A549 (cell line): ENCODE measurements around the gene TSPO2. TPM values are rescaled to one million over a fixed set of nuclear protein-coding genes. Genes with fewer than 3 reads are reported as not detected.

Source experiments
- ATAC-seq, 2 experiments: fragments of 200-7000 bp in 1 of 2; fragments of >200 bp in 1 of 2; cut with Nextera tagmentation in 1 of 2; cut with Tn5 transposase in 1 of 2; 3 replicates each; pipeline versions ENCODE4 v1.8.0 to v1.9.1; 2018 to 2020; ENCODE audit warnings: mild to moderate bottlenecking in 1 of 2, moderate library complexity in 1 of 2
- CTCF ChIA-PET: fragments of 300-600 bp; sonication (Branson Sonifier 250); formaldehyde crosslinking; extraction: SDS; loops from one replicate; lab custom pipeline; 2021; ENCODE audit warnings: antibody characterized with exemption, inconsistent platforms; lab: Yijun Ruan, JAX
- POLR2A ChIA-PET: fragments of 350-600 bp; formaldehyde crosslinking; extraction: SDS; loops from one replicate; lab custom pipeline; 2021; ENCODE audit warnings: antibody characterized with exemption, inconsistent platforms; lab: Yijun Ruan, JAX
- DNase-seq, 2 experiments: peaks; one replicate each; pipeline versions ENCODE4 v3.0.0 to v3.0.0-alpha.2; 2011 to 2016; ENCODE audit warnings: low read depth in 1 of 2, low spot score in 1 of 2
- FAIRE-seq: peaks from 2 replicates; lab custom pipeline; 2011; peaks lifted over from hg19 to GRCh38; lab: Jason Lieb, UNC
- H3K27ac ChIP-seq, 2 experiments: fragments of >200 bp; sonication (Bioruptor Twin); formaldehyde crosslinking; 3 replicates each; pipeline ENCODE4 v1.5.1; 2016 to 2017
- H3K4me1 ChIP-seq: fragments of >200 bp; sonication (Bioruptor Twin); formaldehyde crosslinking; 3 replicates; pipeline ENCODE4 v1.6.1; 2016
- H3K4me2 ChIP-seq: fragments of >200 bp; sonication (Bioruptor Twin); formaldehyde crosslinking; 3 replicates; pipeline ENCODE4 v1.6.1; 2016
- H3K4me3 ChIP-seq: fragments of >200 bp; sonication (Bioruptor Twin); formaldehyde crosslinking; 3 replicates; pipeline ENCODE4 v1.5.1; 2016
- H3K9me3 ChIP-seq: fragments of >200 bp; sonication (Bioruptor Twin); formaldehyde crosslinking; 3 replicates; pipeline ENCODE4 v1.6.1; 2016
- CBX2 ChIP-seq: fragments of 200-600 bp; sonication (generic); IDR thresholded peaks from 2 replicates; pipeline ENCODE4 v1.6.1; 2016; ENCODE audit warnings: low read depth, mild to moderate bottlenecking, borderline replicate concordance
- CEBPB ChIP-seq, 2 experiments: fragments of >200 bp in 1 of 2; sonication (Bioruptor Twin) in 1 of 2; formaldehyde crosslinking in 1 of 2; IDR thresholded peaks; 2 replicates each; pipeline ENCODE4 v1.6.1; 2012 to 2016
- E2F6 ChIP-seq: IDR thresholded peaks from 2 replicates; pipeline ENCODE4 v1.6.1; 2012; ENCODE audit warnings: low read depth, borderline replicate concordance
- EHF ChIP-seq: fragments of 250-450 bp; sonication (Bioruptor Pico); IDR thresholded peaks from 2 replicates; pipeline ENCODE4 v1.5.0; 2020; ENCODE audit warnings: mild to moderate bottlenecking
- ESRRA ChIP-seq: fragments of 150-350 bp; IDR thresholded peaks from 2 replicates; pipeline ENCODE4 v1.6.1; 2014; ENCODE audit warnings: mild to moderate bottlenecking, low read length, borderline replicate concordance
- GATA3 ChIP-seq: IDR thresholded peaks from 2 replicates; pipeline ENCODE4 v1.6.1; 2012; ENCODE audit warnings: borderline replicate concordance
- HES2 ChIP-seq: fragments of >200 bp; sonication (Bioruptor Twin); formaldehyde crosslinking; IDR thresholded peaks from 2 replicates; pipeline ENCODE4 v1.6.1; 2016
- HEYL ChIP-seq: fragments of 250-450 bp; sonication (Bioruptor Pico); IDR thresholded peaks from 2 replicates; pipeline ENCODE4 v1.8.0; 2021; ENCODE audit warnings: mild to moderate bottlenecking, moderate library complexity
- HOXA7 ChIP-seq: fragments of 250-450 bp; sonication (Bioruptor Pico); IDR thresholded peaks from 2 replicates; pipeline ENCODE4 v1.5.0; 2020; ENCODE audit warnings: mild to moderate bottlenecking, moderate library complexity
- HOXB13 ChIP-seq: fragments of 250-450 bp; sonication (Bioruptor Pico); IDR thresholded peaks from 2 replicates; pipeline ENCODE4 v1.5.0; 2020; ENCODE audit warnings: low read depth, mild to moderate bottlenecking, moderate library complexity
- HOXB5 ChIP-seq: fragments of 250-450 bp; sonication (Bioruptor Pico); IDR thresholded peaks from 2 replicates; pipeline ENCODE4 v1.5.0; 2020; ENCODE audit warnings: mild to moderate bottlenecking, moderate library complexity
- JUN ChIP-seq, 2 experiments: fragments of >200 bp; sonication (Bioruptor Twin); formaldehyde crosslinking; IDR thresholded peaks; 2 replicates in 1 of 2; 3 replicates in 1 of 2; pipeline ENCODE4 v1.6.1; 2016 to 2017
- JUNB ChIP-seq: fragments of >200 bp; sonication (Bioruptor Twin); formaldehyde crosslinking; IDR thresholded peaks from 2 replicates; pipeline ENCODE4 v1.6.1; 2016
- KDM5A ChIP-seq: fragments of 200-600 bp; sonication (generic); IDR thresholded peaks from 2 replicates; pipeline ENCODE4 v1.6.1; 2016; ENCODE audit warnings: antibody characterized with exemption, mild to moderate bottlenecking
- MAFK ChIP-seq: fragments of 450-650 bp; IDR thresholded peaks from 2 replicates; pipeline ENCODE4 v1.6.1; 2014; ENCODE audit not compliant: partially characterized antibody
- MAX ChIP-seq: IDR thresholded peaks from 2 replicates; pipeline ENCODE4 v1.6.1; 2012
- NPAS2 ChIP-seq: fragments of 250-450 bp; sonication (Bioruptor Pico); IDR thresholded peaks from 2 replicates; pipeline ENCODE4 v1.8.0; 2022; ENCODE audit warnings: mild to moderate bottlenecking, moderate library complexity, borderline replicate concordance
- PHF8 ChIP-seq: fragments of 200-600 bp; sonication (generic); IDR thresholded peaks from 2 replicates; pipeline ENCODE4 v1.6.1; 2016; ENCODE audit warnings: low read depth, mild to moderate bottlenecking, antibody characterized with exemption, moderate library complexity, borderline replicate concordance
- POLR2A ChIP-seq: IDR thresholded peaks from 2 replicates; pipeline ENCODE4 v1.6.1; 2012; ENCODE audit warnings: mild to moderate bottlenecking, low read length
- RARB ChIP-seq: fragments of 250-450 bp; sonication (Bioruptor Pico); IDR thresholded peaks from 2 replicates; pipeline ENCODE4 v1.8.0; 2021; ENCODE audit warnings: mild to moderate bottlenecking, moderate library complexity
- RFX5 ChIP-seq: fragments of 450-650 bp; IDR thresholded peaks from 2 replicates; pipeline ENCODE4 v1.7.1; 2014; ENCODE audit warnings: antibody characterized with exemption, mild to moderate bottlenecking, moderate library complexity
- SMC3 ChIP-seq: fragments of >200 bp; sonication (Bioruptor Twin); formaldehyde crosslinking; IDR thresholded peaks from 3 replicates; pipeline ENCODE4 v1.6.1; 2018; ENCODE audit warnings: inconsistent platforms
- USF2 ChIP-seq: fragments of 450-650 bp; IDR thresholded peaks from 2 replicates; pipeline ENCODE4 v1.6.1; 2014; ENCODE audit warnings: antibody characterized with exemption
- ZNF302 ChIP-seq: fragments of 250-450 bp; sonication (Bioruptor Pico); IDR thresholded peaks from 2 replicates; pipeline ENCODE4 v1.9.0; 2021; ENCODE audit warnings: inconsistent platforms, mild to moderate bottlenecking, moderate library complexity
- whole genome bisulfite sequencing: methylation state at CpG from one replicate; pipeline ENCODE4 v1.1.6; 2017; ENCODE audit errors: missing lambda C conversion rate; 5-methylcytosine and 5-hydroxymethylcytosine counted together
- polyA plus RNA-seq, 4 experiments: library from polyadenylated mRNA; depleted of rRNA in 3 of 4; stranded (reverse); fragments of >200 nt; fragmentation: RNase III in 1 of 4; extraction: RNeasy Plus Mini Kit Qiagen cat#74134 plus additional on column Dnase treatment in 1 of 4; gene quantifications; 2 replicates in 3 of 4; 3 replicates in 1 of 4; pipeline ENCODE4 v1.2.3, GENCODE V29; 2011 to 2017

TSPO2 gene
- polyA plus RNA-seq, 2 of the 4 experiments (the other 2 are of a cell fraction): not detected

- peak overlapping the region; percentile 92 to 99 for H3K27ac ChIP-seq
- POLR2A ChIA-PET: no interaction called here
- CTCF ChIA-PET: no interaction called here
- peaks cover 21% of the 10 kb centered on the region; the same call in 2 of the 3 replicates for H3K4me1 ChIP-seq
- FAIRE-seq (no peak), DNase-seq (peak in 1 of 2 experiments; percentile 63), ATAC-seq (no peak)
- TF ChIP-seq POLR2A: peak; percentile 69
- peak; percentile 20; the same call in 1 of the 2 replicates for TF ChIP-seq E2F6
- TF ChIP-seq RFX5: no peak
- peak overlapping the region; percentile 82 for H3K4me3 ChIP-seq
- WGBS: under 1% methylated on average over 13 of the region's 16 CpGs
- H3K4me2 ChIP-seq: peak overlapping the region; percentile 88
- no peaks in the 10 kb centered on the region for H3K9me3 ChIP-seq
Observed at GRCh38 chr6:41071501-41071922, 29.2 kb downstream of the TSPO2 start.

- 2% methylated on average over 22 of the region's 63 CpGs for WGBS
- Histone ChIP-seq H3K9me3 (no peaks in the 10 kb centered on the region), H3K4me2 (peak within 1 kb of the TSS; percentile 93), H3K27ac (peak within 1 kb of the TSS; percentile 98 to 99)
- peak; percentile 90 to 98 for DNase-seq
- CTCF ChIA-PET: interaction anchor here (1.2 kb wide), 1 partner anchor 33 kb away, joined by 3 read pairs; no protein-coding TSS in a partner anchor
- TF ChIP-seq ZNF302 (CRISPR knock-in tag): no peak
- TF ChIP-seq MAFK: no peak
- TF ChIP-seq NPAS2: no peak
- TF ChIP-seq SMC3: no peak
- no peak for TF ChIP-seq EHF
- peak; percentile 62 for TF ChIP-seq E2F6
- TF ChIP-seq RARB (CRISPR knock-in tag): no peak
- no peak for TF ChIP-seq HES2
- peak; percentile 4; the same call in 1 of the 2 replicates for TF ChIP-seq POLR2A
- TF ChIP-seq MAX: peak; percentile 45
- peak; percentile 56 to 69; a peak in 3 of 5 replicates for TF ChIP-seq JUN (IDR thresholded peaks at IDR 0.05)
- no peak for TF ChIP-seq CEBPB (IDR thresholded peaks at IDR 0.05)
- no peak for TF ChIP-seq JUNB
- TF ChIP-seq KDM5A: 0 out of 2 replicates have a peak, but pooled peaks have one; percentile 31
- no peak for TF ChIP-seq USF2
- no peak for TF ChIP-seq HOXA7 (CRISPR knock-in tag)
- TF ChIP-seq ESRRA: no peak
- peak; percentile 64; the same call in 1 of the 2 replicates for TF ChIP-seq PHF8
- TF ChIP-seq HOXB5: no peak
- no peak for TF ChIP-seq HOXB13 (CRISPR knock-in tag)
- TF ChIP-seq HEYL (CRISPR knock-in tag): no peak
- TF ChIP-seq GATA3: no peak
- no peak for TF ChIP-seq CBX2
- TF ChIP-seq, all 56 proteins: peak for 6
- ATAC-seq (peak; percentile 81 to 91), FAIRE-seq (no peak)
- POLR2A ChIA-PET: interaction anchor here (0.6 to 1.2 kb wide), 5 partner anchors 31 to 248 kb away, joined by 3 to 4 read pairs (median 3); no protein-coding TSS in a partner anchor
- peak within 1 kb of the TSS; percentile 97 for H3K4me3 ChIP-seq
- peaks cover 20% of the 10 kb centered on the region; the same call in 2 of the 3 replicates for H3K4me1 ChIP-seq
Observed at GRCh38 chr6:41071923-41072835, 29.9 kb downstream of the TSPO2 start, which contains the start of gene OARD1. TSS of gene OARD1 (minus strand) at chr6:41072356. CDS start at chr6:41071634, 722 bp downstream.
